SK-N-SH treated with all-trans-retinoic acid at 6 μM for 48 hours (cell line): ENCODE measurements around the gene RBM42.

Experiments used
- BACH2 ChIP-seq: fragments of 250-450 bp; sonication (Bioruptor Pico); IDR thresholded peaks from 2 replicates; pipeline ENCODE4 v1.9.0; 2021; ENCODE audit warnings: mild to moderate bottlenecking, borderline replicate concordance
- CREB5 ChIP-seq: fragments of 250-450 bp; sonication (Bioruptor Pico); IDR thresholded peaks from 2 replicates; pipeline ENCODE4 v1.5.1; 2020; ENCODE audit warnings: low read depth, mild to moderate bottlenecking, moderate library complexity
- CSRNP3 ChIP-seq: fragments of 250-450 bp; sonication (Bioruptor Pico); IDR thresholded peaks from 2 replicates; pipeline ENCODE4 v1.5.1; 2021; ENCODE audit warnings: mild to moderate bottlenecking, moderate library complexity
- ISL1 ChIP-seq: fragments of 250-450 bp; sonication (Bioruptor Pico); IDR thresholded peaks from 2 replicates; pipeline ENCODE4 v2.1.2; 2022; ENCODE audit warnings: mild to moderate bottlenecking, moderate library complexity
- OSR1 ChIP-seq: fragments of 250-450 bp; sonication (Bioruptor Pico); IDR thresholded peaks from 2 replicates; pipeline ENCODE4 v1.8.0; 2022; ENCODE audit warnings: moderate library complexity, mild to moderate bottlenecking, inconsistent platforms
- PATZ1 ChIP-seq: fragments of 250-450 bp; sonication (Bioruptor Pico); IDR thresholded peaks from 2 replicates; pipeline ENCODE4 v1.8.0; 2020; ENCODE audit warnings: mild to moderate bottlenecking, moderate library complexity, borderline replicate concordance
- RARB ChIP-seq: fragments of 250-450 bp; sonication (Bioruptor Pico); IDR thresholded peaks from 2 replicates; pipeline ENCODE4 v1.8.0; 2021; ENCODE audit warnings: mild to moderate bottlenecking, moderate library complexity
- ZFP3 ChIP-seq: fragments of 250-450 bp; sonication (Bioruptor Pico); IDR thresholded peaks from 2 replicates; pipeline ENCODE4 v1.5.0; 2020; ENCODE audit warnings: mild to moderate bottlenecking, moderate library complexity
- ZFP30 ChIP-seq: fragments of 450-650 bp; formaldehyde crosslinking; IDR thresholded peaks from 2 replicates; pipeline ENCODE4 v1.5.0; 2022; ENCODE audit warnings: mild to moderate bottlenecking, moderate library complexity
- ZNF8 ChIP-seq: fragments of 450-650 bp; formaldehyde crosslinking; IDR thresholded peaks from 2 replicates; pipeline ENCODE4 v1.5.0; 2020; ENCODE audit warnings: mild to moderate bottlenecking, moderate library complexity

- TF ChIP-seq ZNF8 (CRISPR knock-in tag) (no peak), ZFP30 (CRISPR knock-in tag) (no peak), CSRNP3 (CRISPR knock-in tag) (no peak), BACH2 (CRISPR knock-in tag) (no peak), CREB5 (CRISPR knock-in tag) (no peak), ISL1 (no peak), RARB (CRISPR knock-in tag) (no peak), OSR1 (CRISPR knock-in tag) (no peak), PATZ1 (CRISPR knock-in tag) (no peak), ZFP3 (CRISPR knock-in tag) (no peak)
These were observed 44.4 kb downstream of the RBM42 start for GRCh38 chr19:35673121-35673804.
